HG03135 (cell line): ENCODE results near the gene LSM11.

Experiments used
- ATAC-seq: cut with Tn5 transposase; IDR thresholded peaks from one replicate; pipeline ENCODE4 v1.9.1; 2021; ENCODE audit warnings: mild to moderate bottlenecking, moderate library complexity; ENCODE audit not compliant: unreplicated experiment

The LSM11 gene

DNA sequence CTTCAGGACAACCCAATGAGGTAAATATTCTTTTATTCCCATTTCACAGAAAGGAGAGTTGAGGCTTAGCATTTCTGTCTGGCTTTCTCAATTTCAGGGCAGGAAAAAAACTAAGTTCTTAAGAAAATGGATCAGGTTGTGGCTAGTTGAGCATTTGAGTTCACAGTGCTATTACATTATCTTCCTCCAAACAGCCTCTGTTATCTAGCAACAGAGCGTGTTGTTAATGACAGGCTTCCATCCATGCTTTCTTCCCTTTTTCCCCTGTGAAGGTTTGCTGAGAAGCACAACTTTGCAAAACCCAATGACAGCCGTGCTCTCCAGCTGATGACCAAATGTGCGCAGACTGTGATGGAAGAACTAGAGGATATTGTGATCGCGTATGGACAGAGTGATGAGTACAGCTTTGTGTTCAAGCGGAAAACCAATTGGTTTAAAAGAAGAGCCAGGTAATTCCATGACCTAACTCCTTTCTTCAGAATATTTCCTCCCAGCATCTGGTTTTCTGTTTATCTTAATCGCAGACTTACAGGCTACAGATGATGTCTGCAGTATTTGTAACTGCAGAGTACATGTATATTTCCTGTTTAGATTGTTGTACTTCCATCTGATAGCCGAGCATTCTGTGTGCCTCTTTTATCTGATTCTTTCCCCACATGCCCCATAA, 10.8 kb upstream of the LSM11 start:
- ATAC-seq = no peak

DNA sequence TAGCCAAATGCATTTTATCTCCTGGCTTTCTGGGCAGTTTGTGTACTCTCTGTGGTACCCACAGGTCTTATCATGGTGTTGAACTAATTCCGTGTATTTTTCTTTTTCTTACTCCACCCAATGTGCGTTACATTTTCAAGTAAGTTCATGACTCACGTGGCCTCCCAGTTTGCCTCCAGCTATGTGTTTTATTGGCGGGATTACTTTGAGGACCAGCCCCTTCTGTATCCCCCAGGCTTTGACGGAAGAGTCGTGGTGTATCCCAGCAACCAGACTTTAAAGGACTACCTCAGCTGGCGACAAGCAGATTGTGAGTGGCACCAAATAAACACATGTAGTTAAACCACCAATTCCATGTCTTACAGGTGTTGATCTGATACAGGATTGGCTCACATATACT, 9.1 kb upstream of the LSM11 start:
- ATAC-seq = no peak

DNA sequence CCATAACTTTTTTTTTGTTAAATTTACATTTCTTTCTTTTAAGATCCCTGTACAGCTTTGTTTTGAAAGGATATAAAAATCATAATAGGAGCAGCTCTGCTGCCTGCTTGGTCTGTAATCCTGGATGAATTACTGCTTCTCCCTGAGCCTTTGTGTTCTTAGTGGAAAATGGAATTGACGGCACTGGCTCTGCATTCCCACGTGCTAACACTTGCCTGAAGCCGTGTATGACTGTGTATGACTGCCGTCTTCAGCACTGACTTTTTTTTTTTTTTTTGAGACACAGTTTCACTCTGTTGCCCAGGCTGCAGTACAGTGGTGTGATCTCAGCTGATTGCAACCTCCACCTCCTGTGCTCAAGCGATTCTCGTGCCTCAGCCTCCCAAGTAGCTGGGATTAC, 7.5 kb upstream of the LSM11 start:
- ATAC-seq = no peak

DNA sequence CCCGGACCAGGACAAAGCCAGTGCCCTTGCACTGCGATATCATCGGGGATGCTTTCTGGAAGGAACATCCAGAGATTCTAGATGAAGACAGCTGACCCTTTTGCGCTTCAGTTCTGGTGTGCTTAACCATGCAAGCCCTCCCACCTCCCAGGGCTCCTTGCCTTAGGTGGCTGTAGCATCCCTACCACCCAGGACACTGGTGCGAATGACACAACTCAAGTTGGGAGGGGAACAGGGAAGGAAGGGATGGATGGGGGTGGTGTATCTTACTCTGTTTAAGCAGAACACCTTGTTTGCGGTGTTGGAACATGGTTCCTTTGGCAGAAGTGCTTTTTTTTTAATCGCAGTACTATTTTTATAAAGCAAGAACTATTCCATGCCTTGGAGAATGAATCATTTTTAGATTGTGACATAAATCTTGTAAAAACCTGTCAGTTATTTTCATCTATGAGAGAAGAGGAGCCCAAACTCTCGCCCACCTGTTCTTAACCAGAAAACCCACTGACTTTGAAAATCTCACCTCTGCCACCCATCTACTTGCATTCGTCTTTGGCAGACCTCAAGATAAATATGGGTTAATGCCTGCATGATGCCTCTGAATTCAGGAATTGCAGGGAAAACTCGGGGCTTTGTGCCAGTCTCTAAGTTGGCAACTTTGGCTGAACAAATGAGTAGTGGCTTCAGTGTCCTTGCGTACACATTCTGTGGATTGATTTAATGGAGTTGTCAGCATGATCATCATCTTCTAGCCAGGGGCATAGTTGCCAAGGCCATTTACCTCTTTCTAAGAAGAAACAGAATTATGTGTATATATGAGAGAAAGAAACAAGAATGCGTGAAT, 3.9 kb upstream of the LSM11 start:
- no peak for ATAC-seq

DNA sequence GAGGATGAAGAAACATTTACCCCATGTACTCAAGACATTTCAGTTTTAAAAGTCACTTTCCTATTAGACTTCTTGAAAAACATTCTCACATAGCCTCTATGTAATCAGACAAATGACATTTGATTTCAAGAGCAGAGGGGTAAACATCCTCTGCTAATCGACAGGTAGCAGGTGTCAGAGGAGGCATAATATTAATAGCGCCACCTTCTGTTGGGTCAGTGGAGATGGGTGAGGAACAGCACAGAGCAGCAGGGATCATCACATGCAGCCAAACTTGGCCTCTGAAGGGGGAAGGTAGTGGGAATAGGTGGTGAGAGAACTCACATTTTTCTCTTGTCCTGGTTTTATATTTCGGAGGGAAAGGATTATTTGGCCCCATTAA, 3.3 kb upstream of the LSM11 start:
- ATAC-seq = no peak

DNA sequence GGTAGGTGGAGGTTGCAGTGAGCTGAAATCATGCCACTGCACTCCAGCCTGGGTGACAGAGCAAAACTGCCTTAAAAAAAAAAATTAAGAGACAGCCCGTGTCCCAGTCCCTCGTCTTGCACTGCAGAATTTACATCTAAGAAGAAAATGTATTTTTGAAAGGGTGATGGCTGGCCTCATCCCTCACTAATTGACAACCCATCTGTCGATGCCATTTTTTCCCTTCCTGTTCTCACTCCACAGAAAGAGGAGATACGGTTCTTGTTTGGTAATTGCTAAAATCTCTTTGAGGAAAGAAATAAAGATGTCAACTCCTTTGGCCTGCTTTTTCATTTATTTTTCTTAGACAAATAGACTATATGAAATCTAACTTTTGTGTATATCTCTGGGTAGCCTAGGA, 2.4 kb upstream of the LSM11 start:
- ATAC-seq = no peak

DNA sequence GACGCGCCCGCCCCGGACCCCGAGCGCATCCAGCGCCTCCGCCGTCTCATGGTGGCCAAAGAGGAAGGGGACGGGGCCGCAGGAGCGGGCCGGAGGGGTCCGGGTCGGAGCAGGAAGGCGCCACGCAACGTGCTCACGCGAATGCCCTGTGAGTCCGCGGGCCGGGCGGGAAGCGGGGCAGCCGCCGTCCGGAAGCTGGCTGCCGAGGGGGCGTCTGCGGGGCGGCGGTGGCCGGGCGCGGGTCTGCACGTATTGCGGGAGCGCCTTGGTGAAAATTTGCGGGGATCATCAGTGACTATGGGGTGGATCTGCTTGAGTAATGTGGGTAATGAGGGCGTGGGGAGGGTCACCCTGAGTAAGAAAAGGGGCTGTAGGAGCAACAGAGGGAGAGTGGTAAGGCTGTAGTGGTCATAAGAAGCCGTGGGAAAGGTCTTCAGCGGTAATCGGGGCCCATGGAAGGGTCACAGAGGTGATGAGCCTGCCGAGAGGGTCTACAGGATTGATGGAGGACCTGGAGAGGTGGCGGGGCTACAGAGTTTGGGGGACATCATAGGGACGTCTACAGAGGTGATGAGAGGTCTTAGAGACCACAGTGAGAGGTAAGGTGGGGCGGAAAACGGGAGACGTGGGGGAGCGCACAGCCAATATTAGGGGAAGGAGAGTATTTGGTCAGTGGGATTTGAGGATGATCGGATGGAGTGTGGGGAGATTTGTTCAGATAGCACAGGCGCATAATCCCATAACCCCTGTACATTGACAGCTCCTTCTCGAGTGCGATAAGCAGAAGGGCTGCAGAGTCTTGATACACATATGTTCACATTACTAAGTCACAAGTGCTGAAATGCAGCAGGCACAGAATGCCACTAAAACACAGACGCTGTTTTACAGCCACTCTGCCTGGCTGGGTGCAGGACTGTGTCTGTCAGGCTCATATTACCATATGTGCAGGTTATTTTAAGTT, 819 bp downstream of the LSM11 start:
- ATAC-seq = peak; percentile 28

DNA sequence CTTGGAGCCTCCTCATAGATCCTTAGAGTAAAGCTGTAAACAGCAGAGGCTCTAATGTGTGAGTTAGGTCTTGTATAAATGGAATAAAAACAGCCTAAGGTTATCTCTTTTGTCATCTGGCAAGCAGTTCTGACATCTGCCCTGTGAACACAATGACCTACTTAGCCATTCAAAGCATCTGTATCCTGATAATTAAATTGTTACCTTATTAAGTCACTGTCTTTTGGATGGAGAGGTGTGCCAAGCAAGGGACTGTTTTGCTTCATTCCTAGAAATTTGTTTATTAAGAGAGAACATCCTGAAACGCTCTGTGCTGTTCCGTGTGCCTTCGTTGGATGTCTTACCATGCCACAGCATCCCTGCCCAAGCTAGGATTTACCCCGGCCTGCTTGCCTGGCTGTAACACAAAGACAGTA, 1.5 kb downstream of the LSM11 start:
- no peak for ATAC-seq

DNA sequence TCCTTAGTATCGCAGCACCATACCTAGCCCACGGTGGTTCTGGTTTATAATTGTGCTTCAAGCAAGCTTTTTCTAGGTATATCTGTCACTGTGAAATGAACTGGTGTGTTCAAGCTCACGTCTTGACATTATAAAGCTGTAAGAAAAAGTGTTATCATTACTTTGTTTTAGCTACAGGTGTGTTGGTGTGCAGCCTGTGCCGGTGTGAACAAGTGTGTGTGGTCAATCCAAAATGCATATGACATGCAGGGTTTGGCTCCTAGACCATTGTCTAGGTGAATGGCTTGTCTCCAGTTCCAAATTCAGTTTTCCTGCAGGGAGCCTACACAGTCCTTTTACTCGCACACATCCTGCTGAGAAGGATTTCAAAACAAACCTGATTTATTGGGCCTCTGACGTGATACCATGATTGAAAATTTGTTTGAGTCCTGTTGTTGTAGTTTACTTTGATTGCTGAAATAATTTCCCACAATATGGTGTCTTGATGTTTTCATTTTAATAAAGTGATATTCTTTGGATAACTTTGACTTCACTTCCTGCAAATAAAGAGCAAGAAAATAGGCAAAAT, 3.7 kb downstream of the LSM11 start:
- ATAC-seq = no peak

DNA sequence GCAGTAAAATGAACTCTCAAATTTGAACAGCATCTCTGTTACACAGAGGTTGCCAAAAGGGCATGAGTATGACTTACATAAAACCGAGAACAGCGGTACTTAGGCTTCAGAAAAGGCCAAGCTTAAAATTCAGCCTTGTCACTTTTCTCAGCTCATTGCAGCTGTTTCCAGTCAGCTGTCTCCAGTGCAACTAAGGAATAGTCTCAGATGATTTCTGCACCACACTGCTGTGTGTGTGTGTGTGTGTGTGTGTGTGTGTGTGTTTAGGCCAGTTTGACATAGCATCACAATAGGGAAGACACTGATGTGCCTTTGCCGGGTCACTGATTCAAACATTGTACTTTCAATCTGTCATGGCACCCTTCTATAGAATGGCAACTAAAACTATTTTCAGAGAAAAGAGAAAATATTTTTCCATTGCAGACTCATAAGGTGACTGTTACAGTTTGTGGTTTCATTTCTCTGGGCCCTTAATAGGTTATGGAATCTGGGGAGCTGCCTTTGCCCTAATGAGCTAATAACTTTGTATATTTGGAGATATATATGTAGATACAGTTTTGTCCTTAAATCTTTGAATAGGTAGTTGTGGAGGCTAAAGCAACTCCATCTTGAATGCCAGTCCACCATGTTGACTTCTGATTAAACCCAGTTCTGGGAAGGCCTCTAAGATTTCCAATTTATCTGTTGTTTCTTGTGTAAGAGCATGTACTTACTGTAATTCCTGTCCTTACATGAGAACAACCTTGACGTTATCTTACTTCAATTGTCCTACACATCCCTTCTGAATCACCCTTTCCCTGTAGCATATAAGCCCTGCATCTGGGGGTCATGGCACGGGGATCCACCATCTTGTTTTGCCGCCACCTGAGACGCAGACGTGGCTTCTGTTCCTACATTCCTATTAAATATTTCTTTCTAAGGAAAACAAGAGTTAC, 4.5 kb downstream of the LSM11 start:
- ATAC-seq = no peak

DNA sequence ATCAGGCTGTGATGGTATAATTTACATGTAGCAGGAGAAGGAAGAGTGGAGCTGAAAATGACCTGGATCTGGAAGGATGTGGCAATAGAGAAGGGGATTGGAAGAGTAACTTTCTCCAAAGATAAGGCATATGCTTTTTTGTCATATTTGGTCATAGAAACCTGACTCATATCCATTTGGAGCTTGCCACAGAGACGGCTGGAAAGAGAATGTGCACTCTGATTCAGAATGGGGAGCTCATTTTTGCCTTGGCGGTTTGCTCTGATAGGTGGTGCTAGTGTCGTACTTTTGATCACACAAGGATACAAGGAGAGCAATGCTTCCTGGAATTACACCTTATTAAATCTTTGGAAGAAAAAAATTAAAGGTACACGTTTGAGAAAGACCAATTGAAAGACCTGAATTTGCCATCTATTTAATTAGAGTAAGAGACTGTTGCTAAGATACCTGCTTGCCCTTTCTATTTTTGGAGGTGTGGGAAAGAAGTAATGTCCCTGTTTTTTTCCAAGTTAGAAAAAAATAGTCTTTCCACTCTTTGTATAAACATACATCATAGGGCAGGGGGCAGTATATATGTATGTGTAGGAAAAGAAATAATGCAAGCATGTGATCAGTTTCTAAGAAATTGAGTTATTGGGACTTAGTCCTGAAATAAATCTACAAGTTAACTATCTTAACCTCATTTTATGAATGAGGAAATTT, 5.4 kb downstream of the LSM11 start:
- ATAC-seq = no peak

DNA sequence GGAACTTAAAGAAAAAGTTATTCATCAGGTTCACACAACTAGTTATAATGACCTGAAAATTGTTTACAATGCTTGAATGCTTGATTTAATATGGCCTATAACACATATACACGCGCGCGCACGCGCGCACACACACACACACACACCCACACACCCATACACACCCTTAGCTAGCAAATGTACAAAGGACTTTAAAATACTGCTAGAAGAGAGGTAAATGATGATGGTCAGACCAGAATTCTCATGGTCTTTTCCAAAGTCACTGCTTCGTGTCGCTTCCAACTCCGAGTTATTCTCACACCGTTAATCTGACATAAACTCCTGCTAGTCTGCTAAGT, 5.9 kb downstream of the LSM11 start:
- ATAC-seq = no peak

DNA sequence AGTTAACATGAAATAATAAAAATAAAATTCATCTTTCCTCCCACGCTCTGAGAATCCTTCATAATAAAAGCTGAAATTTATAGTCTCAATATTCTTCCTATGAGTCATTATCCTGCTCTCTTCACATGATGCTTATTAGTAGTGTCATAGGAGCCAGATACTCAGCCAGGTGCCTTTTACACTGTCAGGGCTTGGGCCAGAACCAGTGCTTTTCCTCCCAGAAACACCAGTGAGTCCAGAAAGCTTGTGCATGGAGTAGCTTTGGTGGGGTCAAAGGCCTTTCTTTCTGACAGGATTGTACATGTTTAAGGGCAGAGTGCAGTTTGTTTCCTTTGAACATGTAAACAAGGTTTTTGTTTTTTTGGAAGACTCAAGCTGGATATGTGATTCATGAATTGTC, 6.8 kb downstream of the LSM11 start:
- no peak for ATAC-seq

DNA sequence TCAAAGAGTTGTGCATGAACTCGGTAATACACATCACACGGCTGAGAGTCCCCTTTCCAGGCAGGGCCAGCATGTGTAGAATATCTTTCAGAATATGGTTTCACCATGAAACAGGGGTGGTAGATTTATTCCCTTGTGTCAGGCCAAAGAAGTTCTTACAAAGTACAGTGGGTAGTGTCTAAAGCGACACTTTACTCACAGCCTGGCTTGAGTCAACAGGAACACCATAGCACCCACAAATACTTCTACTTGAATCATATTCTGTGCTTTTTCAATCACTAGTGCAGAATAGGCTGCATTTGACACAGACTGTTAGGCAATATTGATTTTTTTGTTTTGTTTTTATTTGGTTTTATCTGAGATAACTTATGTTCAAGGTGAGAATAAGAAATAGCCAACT, 12.6 kb downstream of the LSM11 start:
- no peak for ATAC-seq

DNA sequence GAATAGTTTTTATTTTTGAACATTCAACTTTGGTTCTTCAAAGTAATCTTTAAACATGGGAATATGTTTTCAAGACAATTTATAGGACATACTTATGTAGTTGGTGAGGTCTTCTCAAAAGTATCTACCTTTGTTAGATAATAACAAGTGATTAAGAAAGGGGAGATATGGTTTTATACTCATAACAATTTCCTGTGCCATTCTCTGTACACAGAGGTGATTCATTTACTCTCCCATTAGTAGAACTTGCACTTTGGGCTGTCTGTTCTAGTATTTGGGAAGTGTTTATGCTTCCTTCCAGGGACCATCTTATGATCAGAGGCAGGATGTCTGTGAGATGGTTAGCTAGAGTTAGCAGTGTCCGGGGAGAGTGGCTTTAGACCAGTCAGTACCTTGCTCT, 15.2 kb downstream of the LSM11 start:
- no peak for ATAC-seq

DNA sequence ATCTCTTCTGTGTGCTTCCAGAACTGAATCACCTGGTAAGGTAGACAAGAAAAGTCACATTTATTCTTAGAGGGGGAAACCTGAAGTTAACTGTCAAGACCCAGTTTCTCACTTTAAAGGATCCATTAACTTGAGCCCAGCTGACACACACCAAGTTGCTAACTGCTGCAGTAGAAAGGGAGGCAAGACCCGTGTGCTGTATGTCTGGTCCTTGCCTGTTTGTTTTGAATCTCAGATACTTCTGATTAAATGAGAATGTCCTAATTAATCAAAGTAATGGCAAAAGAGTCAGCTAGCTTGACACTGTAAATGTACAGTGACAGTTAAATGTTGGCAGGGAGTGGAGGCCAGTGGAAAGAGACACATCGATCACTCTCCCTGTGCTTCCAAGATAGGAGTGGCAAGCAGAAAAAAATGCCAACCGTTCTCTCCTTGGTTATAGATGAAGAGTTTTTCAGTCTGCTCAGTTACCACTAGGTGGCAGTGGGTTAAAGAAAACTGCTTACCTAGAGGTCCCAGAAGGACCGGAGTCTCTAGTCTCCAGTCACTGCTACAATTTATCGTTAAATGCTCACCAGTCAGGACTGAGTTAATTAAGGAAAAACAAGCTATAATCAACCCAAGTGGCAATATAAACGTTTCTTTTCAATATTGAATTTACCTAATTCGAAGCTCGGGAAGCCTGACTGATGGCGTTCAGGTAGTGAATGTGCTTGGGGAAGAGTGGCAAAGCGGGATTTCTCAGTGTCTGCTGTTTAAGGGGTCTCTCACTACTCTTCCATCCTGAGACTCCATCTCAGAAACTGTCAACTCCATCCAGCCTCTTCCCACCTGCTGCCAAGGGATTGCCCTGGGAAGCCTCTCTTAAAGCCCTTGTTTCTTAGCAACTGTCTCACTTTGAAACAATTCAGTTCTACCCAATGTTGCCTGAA, 18.4 kb downstream of the LSM11 start:
- ATAC-seq = peak; percentile 75

DNA sequence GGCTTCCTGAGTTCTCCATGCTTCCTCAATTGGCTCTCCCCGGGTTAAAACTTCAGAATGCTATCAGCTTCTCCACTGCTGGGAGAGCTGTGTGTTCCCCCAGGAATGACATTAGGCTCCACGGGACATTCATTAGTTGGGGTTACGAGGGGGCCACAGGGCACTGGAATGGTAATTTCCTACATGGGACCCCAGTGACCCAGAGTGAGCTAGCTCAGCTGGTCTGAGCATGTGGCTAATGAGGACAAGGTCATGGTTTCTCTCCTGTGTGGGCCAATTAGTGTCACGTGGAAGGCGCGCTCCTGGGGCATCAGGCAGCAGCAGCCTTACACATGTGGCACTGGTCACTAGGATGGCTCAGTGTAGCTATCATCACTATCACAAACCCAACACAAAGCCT, 21.0 kb downstream of the LSM11 start:
- ATAC-seq = no peak

DNA sequence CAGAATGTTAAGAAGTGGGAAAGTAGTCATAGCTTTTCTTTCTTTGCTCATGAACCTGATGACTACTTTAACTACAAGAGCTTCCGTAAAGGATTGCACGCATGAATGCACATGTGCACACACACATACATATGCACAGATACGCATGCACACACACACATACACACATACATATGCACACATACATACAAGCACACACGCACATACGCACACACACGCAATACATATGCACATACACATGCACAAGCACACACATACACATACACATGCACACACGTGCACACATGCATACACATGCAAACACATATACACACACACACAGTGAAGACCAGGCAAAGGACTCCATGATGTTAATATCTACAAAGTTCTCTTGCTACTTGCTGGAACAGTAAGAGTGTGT, 22.9 kb downstream of the LSM11 start:
- ATAC-seq = no peak

DNA sequence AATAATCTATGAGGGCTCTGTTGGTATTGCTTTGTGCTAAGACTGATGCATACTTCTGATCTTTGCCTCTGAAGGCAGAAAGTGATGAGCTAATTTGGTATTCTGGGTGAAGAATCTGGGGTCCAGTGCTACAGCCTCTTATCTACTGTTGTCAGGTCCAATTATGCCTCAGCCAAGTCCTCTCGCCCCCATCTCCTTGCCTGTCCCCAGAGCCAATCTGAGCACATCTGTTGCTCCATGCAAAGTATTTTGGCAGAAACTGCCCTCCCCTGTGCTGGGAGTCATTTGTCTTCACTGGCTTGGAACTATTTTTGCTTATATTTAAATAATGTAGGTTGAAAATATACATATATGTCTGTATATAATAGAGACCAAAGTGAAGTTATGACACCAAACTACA, 23.4 kb downstream of the LSM11 start:
- ATAC-seq = no peak
